NT2/D1 (cell line): ENCODE measurements around the gene GOLPH3.
"Not testable (repeated sequence)": the region's sequence is repeated elsewhere in the genome, so short reads cannot be mapped to it uniquely, and the experiment has no call there.

Source experiments
- DNase-seq: peaks from one replicate; pipeline ENCODE4 v3.0.0-alpha.2; 2011; ENCODE audit warnings: low read depth, low spot score
- H3K27me3 ChIP-seq: 2 replicates; pipeline ENCODE4 v1.6.0; 2011; ENCODE audit warnings: mild to moderate bottlenecking; ENCODE audit not compliant: insufficient read length, insufficient read depth
- H3K36me3 ChIP-seq: 2 replicates; pipeline ENCODE4 v1.6.1; 2011; ENCODE audit warnings: mild to moderate bottlenecking, low read length, mixed read lengths; ENCODE audit not compliant: insufficient read depth, insufficient read length
- H3K4me1 ChIP-seq: 2 replicates; pipeline ENCODE4 v1.5.1; 2011; ENCODE audit not compliant: insufficient read depth, insufficient read length
- H3K4me3 ChIP-seq: 2 replicates; pipeline ENCODE4 v1.5.1; 2011; ENCODE audit warnings: low read depth; ENCODE audit not compliant: insufficient read length
- H3K9ac ChIP-seq: 2 replicates; pipeline ENCODE4 v1.6.0; 2011; ENCODE audit warnings: low read depth; ENCODE audit not compliant: insufficient read length
- H3K9me3 ChIP-seq: 2 replicates; pipeline ENCODE4 v1.5.1; 2011; ENCODE audit warnings: mild to moderate bottlenecking, low read length; ENCODE audit not compliant: insufficient read depth
- SUZ12 ChIP-seq: IDR thresholded peaks from 2 replicates; pipeline ENCODE4 v1.6.1; 2011; ENCODE audit not compliant: insufficient read length, insufficient read depth; ENCODE audit errors: extremely low read depth
- YY1 ChIP-seq: IDR thresholded peaks from 2 replicates; pipeline ENCODE4 v1.6.1; 2011; ENCODE audit not compliant: insufficient read length, insufficient read depth
- ZNF274 ChIP-seq: IDR thresholded peaks from 2 replicates; pipeline ENCODE4 v1.6.1; 2011; ENCODE audit warnings: mild to moderate bottlenecking, low read depth, low read length

Gene GOLPH3

GRCh38 chr5:32187675-32188074, 13.6 kb upstream of the GOLPH3 start:
- H3K9ac ChIP-seq = no peak overlapping the region
- no peaks in the 10 kb centered on the region for H3K9me3 ChIP-seq
- H3K4me1 ChIP-seq = no peaks in the 10 kb centered on the region
- no peak overlapping the region for H3K4me3 ChIP-seq
- no peaks in the 10 kb centered on the region for H3K27me3 ChIP-seq
- DNase-seq = no peak
- TF ChIP-seq ZNF274 (no peak), YY1 (no peak), SUZ12 (no peak)
- no peaks in the 10 kb centered on the region for H3K36me3 ChIP-seq

DNA sequence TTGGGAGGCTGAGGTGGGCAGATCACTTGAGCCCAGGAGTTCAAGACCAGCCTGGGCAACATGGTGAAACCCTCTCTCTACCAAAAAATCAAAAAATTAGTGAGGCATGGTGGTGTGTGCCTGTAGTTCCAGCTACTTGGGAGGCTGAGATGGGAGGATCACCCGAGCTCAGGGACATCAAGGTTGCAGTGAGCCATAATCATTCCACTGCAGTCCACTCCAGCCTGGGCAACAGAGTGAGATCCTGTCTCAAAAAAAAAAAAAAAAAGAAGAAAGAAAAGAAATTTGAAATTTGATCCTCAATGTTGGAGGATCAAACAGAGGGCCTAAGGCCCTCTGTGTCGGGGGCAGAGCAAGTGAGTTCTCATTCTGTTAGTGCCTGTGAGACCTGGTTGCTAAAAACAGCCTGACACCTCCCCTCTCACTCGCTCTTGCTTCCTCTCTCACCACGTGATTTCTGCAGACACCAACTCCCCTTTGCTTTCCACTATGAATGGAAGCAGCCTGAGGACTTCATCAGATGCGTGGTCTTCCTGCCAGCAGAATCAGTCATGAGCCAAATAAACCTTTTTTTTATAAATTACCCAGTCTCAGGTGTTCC, 8.4 kb upstream of the GOLPH3 start:
- no peak for TF ChIP-seq YY1
- no peak for TF ChIP-seq SUZ12
- no peak for TF ChIP-seq ZNF274
- H3K4me3 ChIP-seq = no peak overlapping the region
- H3K9me3 ChIP-seq = no peaks in the 10 kb centered on the region
- no peaks in the 10 kb centered on the region for H3K4me1 ChIP-seq
- no peak overlapping the region for H3K9ac ChIP-seq
- H3K27me3 ChIP-seq = no peaks in the 10 kb centered on the region
- DNase-seq = no peak
- H3K36me3 ChIP-seq = no peaks in the 10 kb centered on the region

DNA sequence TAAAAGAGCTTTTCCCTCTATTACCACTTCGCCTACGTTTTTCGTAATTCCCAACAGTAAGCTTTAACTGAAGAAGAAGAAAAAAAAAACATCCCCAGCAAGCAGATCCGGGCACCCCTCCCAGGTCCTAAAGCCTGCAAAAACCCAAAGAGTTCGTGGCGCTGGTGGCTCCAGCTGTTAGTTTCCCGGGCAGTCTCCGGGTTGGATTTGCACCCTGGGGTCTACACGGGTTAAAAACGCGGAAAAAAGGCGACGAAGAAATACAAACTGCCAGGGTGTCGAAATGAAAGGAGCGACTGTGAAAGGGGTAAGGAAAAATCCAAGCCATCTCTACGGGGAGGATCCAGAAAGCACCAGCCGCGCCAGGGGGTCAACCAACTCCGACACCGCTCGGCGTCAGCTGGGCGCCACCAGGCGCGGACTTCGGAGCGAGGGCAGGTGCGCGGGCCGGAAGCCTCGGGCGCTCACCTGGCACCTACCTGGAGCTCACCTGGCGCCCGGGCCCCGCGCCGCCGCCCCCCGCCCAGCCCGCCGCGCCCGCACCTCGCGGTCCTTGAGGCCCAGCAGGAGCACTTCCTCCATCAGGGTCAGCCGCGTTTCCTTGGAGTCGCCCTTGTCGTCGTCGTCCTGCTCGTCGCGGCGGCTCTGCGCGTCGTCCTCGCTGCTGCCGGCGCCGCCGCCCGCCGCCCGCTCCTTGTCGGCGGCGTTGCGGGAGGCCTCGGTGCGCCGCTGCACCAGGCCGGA, 680 bp downstream of the GOLPH3 start:
- no peak for TF ChIP-seq SUZ12
- TF ChIP-seq ZNF274 = no peak
- no peak for TF ChIP-seq YY1
- Histone ChIP-seq H3K27me3 (no peaks in the 10 kb centered on the region), H3K4me1 (no peaks in the 10 kb centered on the region), H3K9ac (peak overlapping the region; percentile 98), H3K4me3 (peak overlapping the region; percentile 84), H3K36me3 (peaks cover 34% of the 10 kb centered on the region), H3K9me3 (no peaks in the 10 kb centered on the region)
- no peak for DNase-seq

DNA sequence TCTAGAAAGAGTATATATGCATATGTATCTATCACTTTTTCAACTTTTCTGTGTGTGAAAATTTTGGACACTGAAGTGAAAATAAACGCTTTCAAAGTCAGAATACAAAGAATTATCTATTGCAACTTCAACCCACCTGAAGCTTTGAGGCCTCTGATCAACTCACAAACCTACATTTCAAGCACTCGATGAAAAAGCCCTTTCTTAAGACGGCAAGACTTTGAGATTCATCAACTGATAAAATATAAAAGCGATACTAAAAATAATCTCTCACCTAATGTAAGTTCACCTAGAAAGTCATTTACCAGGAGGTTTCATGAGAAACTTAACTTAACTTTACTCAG, 1.2 kb downstream of the GOLPH3 start:
- Histone ChIP-seq H3K9ac (peak overlapping the region; percentile 98), H3K4me3 (peak overlapping the region; percentile 84), H3K9me3 (no peaks in the 10 kb centered on the region), H3K4me1 (no peaks in the 10 kb centered on the region), H3K27me3 (no peaks in the 10 kb centered on the region), H3K36me3 (peaks cover 39% of the 10 kb centered on the region)
- TF ChIP-seq ZNF274 (no peak), YY1 (no peak), SUZ12 (no peak)
- no peak for DNase-seq

DNA sequence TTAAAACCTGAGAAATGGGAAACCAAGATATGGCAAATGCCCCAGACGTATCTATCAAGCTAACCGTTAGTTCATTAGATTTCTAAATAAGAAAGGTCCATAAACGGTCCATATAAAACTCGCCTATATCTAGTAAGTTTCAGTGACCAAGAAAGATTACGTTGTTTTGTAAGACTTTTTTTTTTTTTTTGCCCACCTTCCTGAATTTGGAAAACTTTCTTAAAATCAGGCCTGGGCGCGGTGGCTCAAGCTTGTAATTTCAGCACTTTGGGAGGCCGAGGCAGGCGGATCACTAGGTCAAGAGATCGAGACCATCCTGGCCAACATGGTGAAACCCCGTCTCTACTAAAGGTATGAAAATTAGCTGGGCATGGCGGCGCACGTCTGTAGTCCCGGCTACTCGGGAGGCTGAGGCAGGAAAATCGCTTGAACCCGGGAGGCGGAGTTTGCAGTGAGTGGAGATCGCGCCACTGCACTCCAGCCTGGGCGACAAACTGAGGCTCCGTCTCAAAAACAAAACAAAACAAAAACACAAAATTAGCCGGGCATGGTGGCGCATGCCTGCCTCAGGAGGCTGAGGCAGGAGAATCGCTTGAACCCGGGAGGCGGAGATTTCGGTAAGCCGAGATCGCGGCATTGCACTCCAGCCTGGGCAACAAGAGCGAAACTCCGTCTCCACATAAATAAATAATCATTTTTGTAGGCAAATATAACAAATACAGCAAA, 1.8 kb downstream of the GOLPH3 start:
- H3K27me3 ChIP-seq, DNase-seq, H3K4me1 ChIP-seq, H3K9me3 ChIP-seq: not testable (repeated sequence)
- peak overlapping the region; percentile 98 for H3K9ac ChIP-seq
- H3K4me3 ChIP-seq = peak overlapping the region; percentile 84
- peaks cover 45% of the 10 kb centered on the region for H3K36me3 ChIP-seq

- peaks cover 56% of the 10 kb centered on the region for H3K36me3 ChIP-seq
- TF ChIP-seq SUZ12 (no peak), ZNF274 (no peak), YY1 (no peak)
- no peaks in the 10 kb centered on the region for H3K4me1 ChIP-seq
- no peaks in the 10 kb centered on the region for H3K27me3 ChIP-seq
- H3K4me3 ChIP-seq = no peak overlapping the region
- H3K9me3 ChIP-seq = no peaks in the 10 kb centered on the region
- no peak overlapping the region for H3K9ac ChIP-seq
- no peak for DNase-seq
These were observed 3.6 kb downstream of the GOLPH3 start for GRCh38 chr5:32170303-32171151.

GRCh38 chr5:32168460-32169033, 5.6 kb downstream of the GOLPH3 start:
- TF ChIP-seq YY1 (no peak), ZNF274 (no peak), SUZ12 (no peak)
- no peaks in the 10 kb centered on the region for H3K9me3 ChIP-seq
- H3K9ac ChIP-seq = no peak overlapping the region
- no peaks in the 10 kb centered on the region for H3K27me3 ChIP-seq
- peaks cover 62% of the 10 kb centered on the region for H3K36me3 ChIP-seq
- DNase-seq = no peak
- no peak overlapping the region for H3K4me3 ChIP-seq
- H3K4me1 ChIP-seq = no peaks in the 10 kb centered on the region
